Stomach (tissue), 9 donors: ENCODE measurements around the gene RNASE4. TPM values are rescaled to one million over a fixed set of nuclear protein-coding genes. Genes with fewer than 3 reads are reported as not detected.

Source experiments
- DNase-seq, 2 donors: peaks; one replicate each; pipeline versions ENCODE4 v3.0.0 to v3.0.0-alpha.2; 2013 to 2019
- H3K27ac ChIP-seq, 5 donors: fragments of 200-600 bp in 4 of 5; sonication (generic) in 4 of 5; one replicate each; pipeline ENCODE4 v1.5.1; 2013 to 2019; ENCODE audit warnings: mild to moderate bottlenecking in 1 of 5, moderate library complexity in 1 of 5
- H3K27me3 ChIP-seq, 3 donors: fragments of 200-600 bp; sonication (generic); one replicate each; pipeline ENCODE4 v1.5.1; 2017 to 2019; ENCODE audit warnings: mixed run types in 1 of 3
- H3K36me3 ChIP-seq, 4 donors: fragments of 200-600 bp; sonication (generic); 1 replicate in 3 of 4; 2 replicates in 1 of 4; pipeline ENCODE4 v1.5.1; 2016 to 2019
- H3K4me1 ChIP-seq, 4 donors: fragments of 200-600 bp; sonication (generic); one replicate each; pipeline ENCODE4 v1.5.1; 2016 to 2019
- H3K4me3 ChIP-seq, 4 donors: fragments of 200-600 bp; sonication (generic) in 3 of 4; one replicate each; pipeline ENCODE4 v1.5.1; 2016 to 2019; ENCODE audit warnings: mild to moderate bottlenecking in 1 of 4
- H3K9me3 ChIP-seq, 4 donors: fragments of 200-600 bp; sonication (generic); one replicate each; pipeline ENCODE4 v1.5.1; 2016 to 2019
- EP300 ChIP-seq: sonication (generic); formaldehyde crosslinking; IDR thresholded peaks from one replicate; pipeline ENCODE4 v1.6.1; 2017; ENCODE audit warnings: antibody characterized with exemption
- POLR2A ChIP-seq, 4 donors: fragments of 450-650 bp; IDR thresholded peaks; one replicate each; pipeline ENCODE4 v1.6.1; 2016; ENCODE audit warnings: antibody characterized with exemption in 4 of 4, control low read depth in 2 of 4, mild to moderate bottlenecking in 1 of 4, moderate library complexity in 1 of 4
- POLR2AphosphoS5 ChIP-seq, 3 donors: sonication (generic); formaldehyde crosslinking; IDR thresholded peaks; one replicate each; pipeline ENCODE4 v1.6.1; 2016; ENCODE audit warnings: antibody characterized with exemption in 3 of 3
- whole genome bisulfite sequencing, 5 donors: extraction: QIAGEN DNeasy Blood & Tissue Kit in 3 of 5; methylation state at CpG; one replicate each; pipeline versions ENCODE4 v1.1.5 to v1.1.7; 2013 to 2018; 5-methylcytosine and 5-hydroxymethylcytosine counted together
- intact Hi-C: fragments of 100-400 bp; cut with DNase I; formaldehyde crosslinking; loops from one replicate; pipeline ENCODE4 v1.15.1; 2023; ENCODE audit warnings: low total_unique reads
- polyA plus RNA-seq, 3 donors: library from polyadenylated mRNA; stranded (reverse); fragments of 200-250 nt; gene quantifications; one replicate each; pipeline ENCODE4 v1.2.3, GENCODE V29; 2013
- total RNA-seq, 5 donors: library from RNA; depleted of rRNA; stranded (reverse); fragments of >200 nt; gene quantifications; one replicate each; pipeline versions ENCODE4 v1.1.0 to v1.2.3, GENCODE V29; 2014 to 2016
- TF ChIP-seq, protein P1 (sequence below), 7 experiments: fragments of 450-650 bp in 4 of 7; fragments of 200-600 bp in 3 of 7; sonication (generic) in 3 of 7; IDR thresholded peaks; one replicate each; pipeline ENCODE4 v1.5.1; 2016 to 2019; ENCODE audit warnings: antibody characterized with exemption in 7 of 7, control low read depth in 2 of 7, mild to moderate bottlenecking in 1 of 7
- donor health status: healthy with polysubstance abuse.
- donor health status: Bipolar disorder and iron deficiency.
- donor health status: healthy.

The RNASE4 gene
- total and polyA plus RNA-seq, 8 donors = 13.4 to 158 (median 58.0) TPM; not detected in 1

- no peaks in the 10 kb centered on the region for H3K36me3 ChIP-seq
- WGBS, 5 donors = 75 to 87% (median 84%) methylated on average over 4 of the region's 4 CpGs
- intact Hi-C loops = no loop called here
- no peak overlapping the region for H3K27ac ChIP-seq
- H3K4me1 ChIP-seq = peaks cover 0 to 13% (median 6%) of the 10 kb centered on the region in 4 donors
- H3K4me3 ChIP-seq = no peak overlapping the region
- TF ChIP-seq POLR2A (IDR thresholded peaks at IDR 0.05) (no peak), EP300 (no peak), POLR2AphosphoS5 (IDR thresholded peaks at IDR 0.05) (no peak)
- TF ChIP-seq, protein P1, sequence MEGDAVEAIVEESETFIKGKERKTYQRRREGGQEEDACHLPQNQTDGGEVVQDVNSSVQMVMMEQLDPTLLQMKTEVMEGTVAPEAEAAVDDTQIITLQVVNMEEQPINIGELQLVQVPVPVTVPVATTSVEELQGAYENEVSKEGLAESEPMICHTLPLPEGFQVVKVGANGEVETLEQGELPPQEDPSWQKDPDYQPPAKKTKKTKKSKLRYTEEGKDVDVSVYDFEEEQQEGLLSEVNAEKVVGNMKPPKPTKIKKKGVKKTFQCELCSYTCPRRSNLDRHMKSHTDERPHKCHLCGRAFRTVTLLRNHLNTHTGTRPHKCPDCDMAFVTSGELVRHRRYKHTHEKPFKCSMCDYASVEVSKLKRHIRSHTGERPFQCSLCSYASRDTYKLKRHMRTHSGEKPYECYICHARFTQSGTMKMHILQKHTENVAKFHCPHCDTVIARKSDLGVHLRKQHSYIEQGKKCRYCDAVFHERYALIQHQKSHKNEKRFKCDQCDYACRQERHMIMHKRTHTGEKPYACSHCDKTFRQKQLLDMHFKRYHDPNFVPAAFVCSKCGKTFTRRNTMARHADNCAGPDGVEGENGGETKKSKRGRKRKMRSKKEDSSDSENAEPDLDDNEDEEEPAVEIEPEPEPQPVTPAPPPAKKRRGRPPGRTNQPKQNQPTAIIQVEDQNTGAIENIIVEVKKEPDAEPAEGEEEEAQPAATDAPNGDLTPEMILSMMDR (IDR thresholded peaks at IDR 0.05) = no peak
- no peak for DNase-seq
- peaks cover 9 to 98% (median 57%) of the 10 kb centered on the region in 3 donors for H3K27me3 ChIP-seq
- no peaks in the 10 kb centered on the region for H3K9me3 ChIP-seq
These were observed 28.1 kb upstream of the RNASE4 start for GRCh38 chr14:20656274-20656673.

GRCh38 chr14:20657216-20658211 lies 26.8 kb upstream of the RNASE4 start:
- peak in 1 of 2 donors; percentile 30 for DNase-seq
- Histone ChIP-seq H3K27me3 (peaks cover 9 to 98% (median 46%) of the 10 kb centered on the region in 3 donors), H3K27ac (no peak overlapping the region), H3K4me1 (peaks cover 0 to 13% (median 7%) of the 10 kb centered on the region in 4 donors), H3K9me3 (no peaks in the 10 kb centered on the region), H3K36me3 (no peaks in the 10 kb centered on the region), H3K4me3 (no peak overlapping the region)
- WGBS, 5 donors = 26 to 30% (median 28%) methylated on average over 26 to 28 of the region's 28 CpGs
- TF ChIP-seq EP300 (no peak), POLR2A (IDR thresholded peaks at IDR 0.05) (no peak), POLR2AphosphoS5 (IDR thresholded peaks at IDR 0.05) (no peak)
- TF ChIP-seq, protein P1 (IDR thresholded peaks at IDR 0.05) = peak in 1 of 7 experiments; percentile 7
- intact Hi-C loops = no loop called here

GRCh38 chr14:20658246-20658645 lies 26.1 kb upstream of the RNASE4 start:
- TF ChIP-seq EP300 (no peak), POLR2AphosphoS5 (IDR thresholded peaks at IDR 0.05) (no peak), POLR2A (IDR thresholded peaks at IDR 0.05) (no peak)
- TF ChIP-seq, protein P1 (IDR thresholded peaks at IDR 0.05) = no peak
- no peak overlapping the region for H3K27ac ChIP-seq
- H3K4me1 ChIP-seq = peaks cover 0 to 15% (median 11%) of the 10 kb centered on the region in 4 donors
- intact Hi-C loops = no loop called here
- DNase-seq = no peak
- peaks cover 9 to 98% (median 38%) of the 10 kb centered on the region in 3 donors for H3K27me3 ChIP-seq
- no peaks in the 10 kb centered on the region for H3K36me3 ChIP-seq
- WGBS, 5 donors = 52 to 72% (median 63%) methylated on average over 3 of the region's 3 CpGs
- H3K9me3 ChIP-seq = no peaks in the 10 kb centered on the region
- H3K4me3 ChIP-seq = no peak overlapping the region

GRCh38 chr14:20659336-20659735 lies 25.0 kb upstream of the RNASE4 start:
- Histone ChIP-seq H3K27ac (no peak overlapping the region), H3K27me3 (peaks cover 5 to 98% (median 28%) of the 10 kb centered on the region in 3 donors), H3K36me3 (no peaks in the 10 kb centered on the region), H3K4me1 (peaks cover 0 to 19% (median 16%) of the 10 kb centered on the region in 4 donors), H3K9me3 (no peaks in the 10 kb centered on the region), H3K4me3 (no peak overlapping the region)
- DNase-seq = no peak
- WGBS, 5 donors = 71 to 85% (median 80%) methylated on average over 6 of the region's 6 CpGs
- TF ChIP-seq EP300 (no peak), POLR2AphosphoS5 (IDR thresholded peaks at IDR 0.05) (no peak), POLR2A (IDR thresholded peaks at IDR 0.05) (no peak)
- TF ChIP-seq, protein P1 (IDR thresholded peaks at IDR 0.05) = no peak
- intact Hi-C loops = no loop called here
